NCI-H128 (cell line): ENCODE data around the gene C18orf63.
"Not testable (repeated sequence)": the region's sequence is repeated elsewhere in the genome, so short reads cannot be mapped to it uniquely, and the experiment has no call there.

ENCODE experiments used
- DNase-seq: peaks from one replicate; lab custom pipeline; 2025; ENCODE audit not compliant: unreplicated experiment; lab: John Stamatoyannopoulos, UW

The C18orf63 gene

GRCh38 chr18:74326791-74327190 is 11.2 kb downstream of the C18orf63 start:
- DNase-seq = not testable (repeated sequence)

GRCh38 chr18:74328206-74328605 is 12.6 kb downstream of the C18orf63 start:
- DNase-seq = no peak

GRCh38 chr18:74329688-74330205 is 14.1 kb downstream of the C18orf63 start:
- DNase-seq = no peak

GRCh38 chr18:74331404-74331803 is 15.8 kb downstream of the C18orf63 start:
- DNase-seq = no peak

GRCh38 chr18:74333091-74333490 is 17.5 kb downstream of the C18orf63 start:
- DNase-seq = no peak

- DNase-seq = no peak
Measured at GRCh38 chr18:74334242-74334893, 18.7 kb downstream of the C18orf63 start.

GRCh38 chr18:74336656-74337055 is 21.0 kb downstream of the C18orf63 start:
- DNase-seq = no peak

GRCh38 chr18:74337155-74337911 is 21.7 kb downstream of the C18orf63 start:
- DNase-seq = no peak

GRCh38 chr18:74337912-74338309 is 22.3 kb downstream of the C18orf63 start:
- DNase-seq = no peak

GRCh38 chr18:74342416-74343043 is 26.9 kb downstream of the C18orf63 start:
- no peak for DNase-seq

- DNase-seq = no peak
Measured at GRCh38 chr18:74346206-74346605, 30.6 kb downstream of the C18orf63 start.

GRCh38 chr18:74348581-74348980 is 32.9 kb downstream of the C18orf63 start:
- no peak for DNase-seq

GRCh38 chr18:74351354-74351753 is 35.7 kb downstream of the C18orf63 start:
- no peak for DNase-seq

- peak; percentile 19 for DNase-seq
Measured at GRCh38 chr18:74353169-74353775, 37.6 kb downstream of the C18orf63 start.

- no peak for DNase-seq
Measured at GRCh38 chr18:74356959-74357358, 41.3 kb downstream of the C18orf63 start.

GRCh38 chr18:74360852-74361655 is 45.4 kb downstream of the C18orf63 start:
- no peak for DNase-seq

- no peak for DNase-seq
Measured at GRCh38 chr18:74367905-74368304, 52.3 kb downstream of the C18orf63 start.

GRCh38 chr18:74368901-74369705 is 53.5 kb downstream of the C18orf63 start:
- no peak for DNase-seq

GRCh38 chr18:74370115-74370514 is 54.5 kb downstream of the C18orf63 start:
- DNase-seq = no peak

GRCh38 chr18:74373428-74373827 is 57.8 kb downstream of the C18orf63 start:
- DNase-seq = no peak
